Gastroesophageal sphincter (tissue), 3 donors: ENCODE measurements around the gene MXRA7.

ENCODE experiments used
- EP300 ChIP-seq: sonication (generic); formaldehyde crosslinking; IDR thresholded peaks from one replicate; pipeline ENCODE4 v1.6.1; 2017; ENCODE audit warnings: antibody characterized with exemption, mild to moderate bottlenecking
- POLR2AphosphoS5 ChIP-seq: sonication (generic); formaldehyde crosslinking; IDR thresholded peaks from one replicate; pipeline ENCODE4 v1.6.1; 2017; ENCODE audit warnings: antibody characterized with exemption
- TF ChIP-seq, protein P1 (sequence below), 4 experiments: fragments of 200-600 bp in 2 of 4; fragments of 450-650 bp in 2 of 4; sonication (generic) in 1 of 4; IDR thresholded peaks; one replicate each; pipeline ENCODE4 v1.5.1; 2017 to 2019; ENCODE audit warnings: antibody characterized with exemption in 4 of 4, mild to moderate bottlenecking in 2 of 4, moderate library complexity in 2 of 4

DNA sequence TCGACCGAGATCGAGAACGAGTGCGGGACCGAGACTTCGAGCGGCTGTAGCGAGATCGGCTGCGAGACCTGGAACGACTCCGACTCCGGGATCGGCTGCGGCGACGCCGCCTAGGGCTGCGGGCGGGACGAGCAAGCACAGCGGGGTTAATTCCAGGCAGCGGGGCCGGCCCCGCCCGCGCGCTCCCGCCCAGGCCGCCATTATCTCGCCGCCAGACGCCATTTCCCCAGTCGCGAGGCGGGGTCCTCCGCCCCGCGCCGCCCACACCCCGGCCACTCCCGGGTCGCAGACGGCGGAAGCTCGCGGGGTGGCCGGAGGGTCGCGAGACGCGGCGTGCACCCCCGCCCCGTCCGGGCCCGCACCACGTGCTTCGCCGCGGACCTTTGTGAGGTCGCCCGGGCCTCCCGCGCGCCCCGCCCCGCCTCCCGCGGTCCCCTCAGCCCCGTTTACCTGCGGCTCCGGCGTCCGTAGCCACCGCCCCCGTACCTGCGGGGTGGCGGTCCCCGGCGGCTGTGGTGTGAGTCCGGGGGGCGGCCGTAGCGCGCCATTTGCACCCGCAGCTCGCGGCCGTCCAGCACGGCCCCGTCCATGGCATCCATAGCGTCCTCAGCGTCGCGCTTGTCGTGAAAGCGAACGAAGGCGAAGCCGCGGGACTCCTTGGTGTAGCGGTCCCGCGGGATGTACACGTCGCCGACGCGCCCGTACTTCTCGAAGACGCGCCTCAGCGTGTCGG lies 25.8 kb upstream of the MXRA7 start:
- TF ChIP-seq, protein P1, sequence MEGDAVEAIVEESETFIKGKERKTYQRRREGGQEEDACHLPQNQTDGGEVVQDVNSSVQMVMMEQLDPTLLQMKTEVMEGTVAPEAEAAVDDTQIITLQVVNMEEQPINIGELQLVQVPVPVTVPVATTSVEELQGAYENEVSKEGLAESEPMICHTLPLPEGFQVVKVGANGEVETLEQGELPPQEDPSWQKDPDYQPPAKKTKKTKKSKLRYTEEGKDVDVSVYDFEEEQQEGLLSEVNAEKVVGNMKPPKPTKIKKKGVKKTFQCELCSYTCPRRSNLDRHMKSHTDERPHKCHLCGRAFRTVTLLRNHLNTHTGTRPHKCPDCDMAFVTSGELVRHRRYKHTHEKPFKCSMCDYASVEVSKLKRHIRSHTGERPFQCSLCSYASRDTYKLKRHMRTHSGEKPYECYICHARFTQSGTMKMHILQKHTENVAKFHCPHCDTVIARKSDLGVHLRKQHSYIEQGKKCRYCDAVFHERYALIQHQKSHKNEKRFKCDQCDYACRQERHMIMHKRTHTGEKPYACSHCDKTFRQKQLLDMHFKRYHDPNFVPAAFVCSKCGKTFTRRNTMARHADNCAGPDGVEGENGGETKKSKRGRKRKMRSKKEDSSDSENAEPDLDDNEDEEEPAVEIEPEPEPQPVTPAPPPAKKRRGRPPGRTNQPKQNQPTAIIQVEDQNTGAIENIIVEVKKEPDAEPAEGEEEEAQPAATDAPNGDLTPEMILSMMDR (IDR thresholded peaks at IDR 0.05): peak in 3 of 4 experiments; percentile 47 to 48 (median 47)
- TF ChIP-seq POLR2AphosphoS5 (peak; percentile 78), EP300 (no peak)
